A673 (cell line): Measurements from ENCODE around the gene WASF2. TPM values are rescaled to one million over a fixed set of nuclear protein-coding genes. Genes with fewer than 3 reads are reported as not detected.
A peak's percentile ranks its signal among the peaks of the same experiment; 100 is the strongest.

Experiments
- BruUV-seq: library from RNA; stranded (reverse); fragments of 400-500 nt; replicated peaks from 2 replicates; lab custom pipeline; 2021; lab: Mats Ljungman, UMichigan
- CTCF ChIA-PET: fragments of 300-600 bp; sonication (Branson Sonifier 250); formaldehyde crosslinking; loops from one replicate; lab custom pipeline; 2022; ENCODE audit warnings: antibody characterized with exemption; lab: Charles Lee
- POLR2A ChIA-PET: fragments of 300-600 bp; sonication (Branson Sonifier 250); formaldehyde crosslinking; loops from one replicate; lab custom pipeline; 2022; ENCODE audit warnings: antibody characterized with exemption; ENCODE audit not compliant: low non-redundant PET; lab: Charles Lee
- DNase-seq: peaks from one replicate; pipeline ENCODE4 v3.0.0-alpha.2; 2015; ENCODE audit warnings: low spot score
- H3K27ac ChIP-seq: fragments of 200-600 bp; sonication (generic); 2 replicates; pipeline ENCODE4 v1.5.1; 2016; ENCODE audit warnings: mixed run types, low read depth, mild to moderate bottlenecking, mixed read lengths, antibody characterized with exemption, low read length; ENCODE audit not compliant: poor library complexity, severe bottlenecking
- H3K27me3 ChIP-seq: fragments of 200-600 bp; sonication (generic); replicated peaks from 2 replicates; pipeline ENCODE4 v1.6.1; 2017; ENCODE audit warnings: mixed run types, low read depth, mild to moderate bottlenecking, mixed read lengths, antibody characterized with exemption, low read length; ENCODE audit not compliant: insufficient read depth, poor library complexity
- H3K36me3 ChIP-seq: fragments of 200-600 bp; sonication (generic); 2 replicates; pipeline ENCODE4 v1.6.1; 2016; ENCODE audit warnings: mixed run types, mild to moderate bottlenecking, mixed read lengths, antibody characterized with exemption, low read length; ENCODE audit not compliant: insufficient read depth, poor library complexity, severe bottlenecking
- H3K4me1 ChIP-seq: fragments of 200-600 bp; sonication (generic); 2 replicates; pipeline ENCODE4 v1.6.1; 2017; ENCODE audit warnings: mixed run types, mild to moderate bottlenecking, mixed read lengths, antibody characterized with exemption, low read length; ENCODE audit not compliant: insufficient read depth, poor library complexity, severe bottlenecking
- H3K4me3 ChIP-seq: fragments of 200-600 bp; sonication (generic); 2 replicates; pipeline ENCODE4 v1.5.1; 2016; ENCODE audit warnings: low read depth, mixed run types, mild to moderate bottlenecking, mixed read lengths, low read length; ENCODE audit not compliant: poor library complexity, severe bottlenecking
- H3K9me3 ChIP-seq: fragments of 200-600 bp; sonication (generic); 2 replicates; pipeline ENCODE4 v1.6.1; 2016; ENCODE audit warnings: mixed run types, low read depth, mild to moderate bottlenecking, mixed read lengths, antibody characterized with exemption, low read length; ENCODE audit not compliant: poor library complexity, severe bottlenecking
- CTCF ChIP-seq: fragments of 300-800, 200-600 bp; sonication (generic); conservative IDR thresholded peaks from 2 replicates; pipeline ENCODE4 v1.5.1; 2017; ENCODE audit warnings: low read depth, mild to moderate bottlenecking, antibody characterized with exemption, low read length, moderate library complexity, mixed read lengths
- EZH2 ChIP-seq: fragments of 200-600 bp; sonication (generic); IDR thresholded peaks from 2 replicates; pipeline ENCODE4 v1.6.1; 2017; ENCODE audit warnings: borderline replicate concordance, low read depth, mild to moderate bottlenecking, mixed read lengths, antibody characterized with exemption, low read length; ENCODE audit not compliant: poor library complexity, severe bottlenecking
- intact Hi-C: fragments of 100-400 bp; cut with micrococcal nuclease; formaldehyde crosslinking; loops from one replicate; pipeline ENCODE4 v1.10.0; 2022; ENCODE audit not compliant: unreplicated experiment
- total RNA-seq: library from RNA; stranded (reverse); gene quantifications from 2 replicates; pipeline ENCODE4 v1.2.3, GENCODE V29; 2021

The WASF2 gene
- total RNA-seq, 1 experiment from 2014 or later, result 133 TPM

GRCh38 chr1:27438621-27439061, 51.3 kb downstream of the WASF2 start:
- ChIA-PET POLR2A (no interaction called here), CTCF (no interaction called here)
- intact Hi-C loops, result no loop called here
- H3K36me3 ChIP-seq, result no peaks in the 10 kb centered on the region
- H3K4me3 ChIP-seq, result no peak overlapping the region
- H3K4me1 ChIP-seq, result peaks cover 40% of the 10 kb centered on the region
- H3K9me3 ChIP-seq, result no peaks in the 10 kb centered on the region
- H3K27me3 ChIP-seq, result no peaks in the 10 kb centered on the region
- no TSS peak for BruUV-seq
- H3K27ac ChIP-seq, result no peak overlapping the region
- TF ChIP-seq CTCF, result no peak
- TF ChIP-seq EZH2, result no peak
- no peak for DNase-seq

- ChIA-PET POLR2A (interaction anchor here (0.6 to 1.0 kb wide), 5 partner anchors 57 to 1212 kb away, joined by 3 to 8 read pairs (median 3); no protein-coding TSS in a partner anchor), CTCF (interaction anchor here (0.5 to 0.6 kb wide), 2 partner anchors 8 to 119 kb away, joined by 4 to 6 read pairs; no protein-coding TSS in a partner anchor)
- no peak for TF ChIP-seq CTCF
- no peak for TF ChIP-seq EZH2
- intact Hi-C loops, result no loop called here
- BruUV-seq, result TSS peak; percentile 95
- Histone ChIP-seq H3K4me1 (peaks cover 50% of the 10 kb centered on the region), H3K9me3 (no peaks in the 10 kb centered on the region), H3K27ac (peak overlapping the region; percentile 81), H3K27me3 (no peaks in the 10 kb centered on the region), H3K4me3 (peak overlapping the region; percentile 19), H3K36me3 (no peaks in the 10 kb centered on the region)
- peak; percentile 82 for DNase-seq
Measured at GRCh38 chr1:27436204-27437159, 53.5 kb downstream of the WASF2 start.

- intact Hi-C loops, result no loop called here
- peak overlapping the region; percentile 81 for H3K27ac ChIP-seq
Measured at GRCh38 chr1:27435566-27436203, 54.3 kb downstream of the WASF2 start.

More at GRCh38 chr1:27435566-27436203, 54.3 kb downstream of the WASF2 start:
- Histone ChIP-seq H3K36me3 (no peaks in the 10 kb centered on the region), H3K9me3 (no peaks in the 10 kb centered on the region), H3K4me3 (no peak overlapping the region), H3K27me3 (no peaks in the 10 kb centered on the region), H3K4me1 (peaks cover 58% of the 10 kb centered on the region)
- CTCF ChIA-PET, result interaction anchor here (0.6 kb wide), 1 partner anchor 120 kb away, joined by 6 read pairs; no protein-coding TSS in a partner anchor
- TF ChIP-seq EZH2 (no peak), CTCF (no peak)
- no peak for DNase-seq
- no TSS peak for BruUV-seq
- POLR2A ChIA-PET, result interaction anchor here (0.6 to 1.0 kb wide), 3 partner anchors 37 to 1213 kb away, joined by 8 to 26 read pairs (median 8); no protein-coding TSS in a partner anchor
